Colonic mucosa (tissue), 4 donors: Measurements from ENCODE around the gene EXT2. TPM values are rescaled to one million over a fixed set of nuclear protein-coding genes. Genes with fewer than 3 reads are reported as not detected.

Source experiments
- DNase-seq: peaks from one replicate; pipeline ENCODE4 v3.0.0-alpha.2; 2020
- H3K27ac ChIP-seq: fragments of 200-600 bp; one replicate; pipeline ENCODE4 v1.8.0; 2021
- H3K27me3 ChIP-seq: fragments of 200-600 bp; one replicate; pipeline ENCODE4 v1.8.0; 2021
- H3K36me3 ChIP-seq: fragments of 200-600 bp; one replicate; pipeline ENCODE4 v1.8.0; 2021
- H3K4me1 ChIP-seq: fragments of 200-600 bp; one replicate; pipeline ENCODE4 v1.8.0; 2021; ENCODE audit warnings: mild to moderate bottlenecking
- H3K4me3 ChIP-seq: fragments of 200-600 bp; one replicate; pipeline ENCODE4 v1.8.0; 2021
- H3K9ac ChIP-seq, 2 donors: one replicate each; pipeline ENCODE4 v1.7.0; 2013; ENCODE audit warnings: control low read depth in 2 of 2, low read depth in 2 of 2, low read length in 2 of 2
- H3K9me3 ChIP-seq: fragments of 200-600 bp; one replicate; pipeline ENCODE4 v1.8.0; 2021
- intact Hi-C: fragments of 100-400 bp; cut with DNase I; formaldehyde crosslinking; loops from one replicate; pipeline ENCODE4 v1.14.1; 2022
- total RNA-seq, 2 donors: library from RNA; stranded (reverse); fragmentation: NEBNext Ultra II Directional in 1 of 2; extraction: Animal tissue kit (Norgen Biotek cat#: 25700) in 1 of 2; gene quantifications; one replicate each; pipeline ENCODE4 v1.2.1, GENCODE V29; 2021
- TF ChIP-seq, protein P1 (sequence below): fragments of 200-600 bp; IDR thresholded peaks from one replicate; pipeline ENCODE4 v1.8.0; 2022; ENCODE audit warnings: antibody characterized with exemption, mild to moderate bottlenecking
- donor health status: healthy.
- donor health status: DM: no; HTN: no; CAD: no.
- donor health status: DM: no; HTN: no; CAD: no.

EXT2 gene
- total RNA-seq, 2 donors from 2014 or later: 53.2 to 54.7 TPM

DNA sequence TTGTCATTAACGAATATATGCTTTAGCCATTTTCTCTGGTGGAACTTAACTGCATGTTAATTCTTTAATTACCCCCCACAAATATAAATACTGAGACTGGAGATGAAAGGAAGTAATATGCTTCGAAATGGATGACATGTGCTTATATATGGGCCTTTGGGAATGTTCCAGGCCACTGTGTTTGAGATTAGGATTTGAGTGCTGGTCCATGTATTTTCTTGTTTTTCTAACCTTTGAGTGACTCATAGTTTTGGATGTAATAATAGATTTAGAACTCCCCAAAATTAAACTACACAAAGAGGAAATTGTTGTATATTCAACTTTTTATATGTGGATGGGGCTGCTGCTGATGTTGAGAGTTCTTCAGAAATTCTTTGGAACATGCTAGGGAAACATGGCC lies 54.2 kb downstream of the EXT2 start:
- TF ChIP-seq, protein P1, sequence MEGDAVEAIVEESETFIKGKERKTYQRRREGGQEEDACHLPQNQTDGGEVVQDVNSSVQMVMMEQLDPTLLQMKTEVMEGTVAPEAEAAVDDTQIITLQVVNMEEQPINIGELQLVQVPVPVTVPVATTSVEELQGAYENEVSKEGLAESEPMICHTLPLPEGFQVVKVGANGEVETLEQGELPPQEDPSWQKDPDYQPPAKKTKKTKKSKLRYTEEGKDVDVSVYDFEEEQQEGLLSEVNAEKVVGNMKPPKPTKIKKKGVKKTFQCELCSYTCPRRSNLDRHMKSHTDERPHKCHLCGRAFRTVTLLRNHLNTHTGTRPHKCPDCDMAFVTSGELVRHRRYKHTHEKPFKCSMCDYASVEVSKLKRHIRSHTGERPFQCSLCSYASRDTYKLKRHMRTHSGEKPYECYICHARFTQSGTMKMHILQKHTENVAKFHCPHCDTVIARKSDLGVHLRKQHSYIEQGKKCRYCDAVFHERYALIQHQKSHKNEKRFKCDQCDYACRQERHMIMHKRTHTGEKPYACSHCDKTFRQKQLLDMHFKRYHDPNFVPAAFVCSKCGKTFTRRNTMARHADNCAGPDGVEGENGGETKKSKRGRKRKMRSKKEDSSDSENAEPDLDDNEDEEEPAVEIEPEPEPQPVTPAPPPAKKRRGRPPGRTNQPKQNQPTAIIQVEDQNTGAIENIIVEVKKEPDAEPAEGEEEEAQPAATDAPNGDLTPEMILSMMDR: no peak
- no peaks in the 10 kb centered on the region for H3K4me1 ChIP-seq
- H3K9me3 ChIP-seq: no peaks in the 10 kb centered on the region
- H3K4me3 ChIP-seq: no peak overlapping the region
- H3K27me3 ChIP-seq: no peaks in the 10 kb centered on the region
- no peak for DNase-seq
- no peak overlapping the region for H3K9ac ChIP-seq
- no peaks in the 10 kb centered on the region for H3K36me3 ChIP-seq
- intact Hi-C loops: no loop called here
- H3K27ac ChIP-seq: no peak overlapping the region

DNA sequence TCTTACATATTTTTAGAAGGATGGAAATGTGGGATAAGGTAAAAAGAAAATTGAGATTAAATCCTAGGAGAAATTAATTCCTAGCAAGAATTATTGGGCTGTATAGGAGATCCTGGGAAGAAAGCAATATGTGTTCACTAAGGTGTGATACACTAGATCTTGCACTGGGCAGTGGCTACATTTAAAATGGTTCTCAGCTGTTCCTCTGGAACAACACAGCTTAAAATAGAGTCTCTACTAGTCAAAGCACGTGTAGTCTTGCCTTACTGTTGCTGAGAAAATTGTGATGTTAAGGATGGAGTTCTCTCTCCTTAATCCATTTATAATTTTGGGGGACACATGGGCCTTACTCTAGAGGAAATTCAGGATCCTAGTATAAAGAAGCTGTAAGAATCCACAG lies 54.9 kb downstream of the EXT2 start:
- Histone ChIP-seq H3K4me3 (no peak overlapping the region), H3K9ac (no peak overlapping the region), H3K9me3 (no peaks in the 10 kb centered on the region), H3K36me3 (no peaks in the 10 kb centered on the region), H3K4me1 (no peaks in the 10 kb centered on the region), H3K27me3 (no peaks in the 10 kb centered on the region), H3K27ac (no peak overlapping the region)
- no peak for DNase-seq
- TF ChIP-seq, protein P1: no peak
- intact Hi-C loops: no loop called here

DNA sequence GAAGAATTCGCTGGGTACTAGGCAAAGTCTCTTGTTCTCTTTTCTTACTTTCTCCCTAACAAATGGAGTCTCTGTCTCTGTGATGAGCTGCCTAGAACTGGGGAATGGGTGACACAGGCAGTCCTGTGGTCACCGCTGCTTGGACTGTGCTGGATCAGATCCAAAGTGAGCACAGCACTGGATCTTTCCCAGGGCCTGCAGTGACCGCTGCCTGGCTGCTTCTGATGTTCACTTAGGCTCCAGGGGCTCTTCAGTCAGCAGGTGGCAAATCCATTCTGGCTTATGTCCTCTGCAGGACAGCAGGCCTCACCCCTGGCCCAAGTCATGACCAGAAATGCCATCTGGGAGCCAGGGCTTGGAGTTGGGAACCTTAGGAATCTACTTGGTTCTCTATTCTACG lies 61.5 kb downstream of the EXT2 start:
- Histone ChIP-seq H3K4me3 (no peak overlapping the region), H3K27ac (no peak overlapping the region), H3K36me3 (no peaks in the 10 kb centered on the region), H3K9ac (no peak overlapping the region), H3K9me3 (no peaks in the 10 kb centered on the region), H3K27me3 (no peaks in the 10 kb centered on the region), H3K4me1 (no peaks in the 10 kb centered on the region)
- TF ChIP-seq, protein P1: no peak
- intact Hi-C loops: no loop called here
- DNase-seq: no peak

DNA sequence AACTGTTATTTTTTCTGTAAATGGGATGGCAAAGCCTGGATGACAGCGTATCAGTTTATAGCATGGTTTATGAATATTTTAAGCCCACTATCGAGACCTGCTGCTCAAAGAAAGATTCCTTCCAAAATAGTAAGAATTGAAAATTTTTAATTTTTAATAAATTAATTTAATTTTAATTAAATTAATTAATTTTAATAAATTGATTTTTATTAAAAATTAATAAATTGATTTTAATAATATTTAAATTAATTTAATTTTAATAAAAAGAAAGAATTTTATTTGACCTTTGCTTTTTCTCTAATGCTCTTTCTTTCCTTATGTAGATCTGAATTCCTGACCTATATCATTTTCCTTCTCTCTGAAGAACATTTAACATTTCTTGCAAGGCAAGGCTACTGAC lies 62.9 kb downstream of the EXT2 start:
- intact Hi-C loops: no loop called here
- no peaks in the 10 kb centered on the region for H3K27me3 ChIP-seq
- TF ChIP-seq, protein P1: no peak
- H3K4me3 ChIP-seq: no peak overlapping the region
- no peak for DNase-seq
- no peaks in the 10 kb centered on the region for H3K36me3 ChIP-seq
- no peak overlapping the region for H3K27ac ChIP-seq
- H3K4me1 ChIP-seq: no peaks in the 10 kb centered on the region
- H3K9me3 ChIP-seq: no peaks in the 10 kb centered on the region
- H3K9ac ChIP-seq: no peak overlapping the region

DNA sequence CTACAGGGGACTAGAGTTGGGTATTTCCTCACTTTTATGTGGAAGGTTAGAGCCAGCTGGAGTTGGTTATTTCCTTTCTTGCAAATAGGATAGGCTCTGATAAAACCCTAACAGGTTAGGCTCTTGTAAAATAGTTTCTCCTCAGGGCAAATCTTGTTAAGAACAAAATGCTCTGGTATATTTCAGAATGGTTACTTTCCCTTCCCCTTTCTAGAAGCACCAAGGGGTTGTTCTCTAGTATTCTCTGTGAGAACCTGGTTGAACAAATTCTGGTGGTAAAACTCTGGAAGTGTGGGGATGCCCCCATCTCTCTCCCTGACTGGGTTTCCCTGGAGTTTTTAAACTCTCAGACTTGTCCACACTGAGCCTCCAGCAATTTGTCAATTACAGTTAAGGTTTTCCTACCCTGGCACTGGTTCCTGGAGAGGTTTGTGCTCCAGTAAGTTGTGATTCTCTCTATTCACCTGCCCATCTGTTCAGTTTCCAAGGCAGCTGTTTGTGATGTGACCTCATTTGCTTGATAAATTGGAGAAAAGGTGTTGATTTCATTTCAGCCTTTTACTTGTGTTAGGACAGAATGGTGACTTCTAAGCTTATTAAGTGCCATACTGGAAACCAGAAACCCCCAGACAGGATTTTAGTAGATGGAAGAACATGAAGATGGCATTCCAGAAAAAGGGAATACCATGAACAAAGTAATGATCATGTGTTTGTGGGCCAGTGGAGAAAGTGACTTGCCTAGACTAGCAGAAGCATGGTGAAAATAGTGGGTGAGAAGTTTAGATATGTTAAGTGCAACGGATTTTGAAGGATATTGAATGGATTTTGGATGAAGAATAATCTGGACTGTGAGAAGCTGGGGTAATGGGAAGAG lies 64.6 kb downstream of the EXT2 start:
- Histone ChIP-seq H3K9me3 (no peaks in the 10 kb centered on the region), H3K4me1 (no peaks in the 10 kb centered on the region), H3K27ac (no peak overlapping the region), H3K27me3 (no peaks in the 10 kb centered on the region), H3K9ac (no peak overlapping the region), H3K4me3 (no peak overlapping the region), H3K36me3 (no peaks in the 10 kb centered on the region)
- TF ChIP-seq, protein P1: no peak
- intact Hi-C loops: no loop called here
- DNase-seq: no peak
